HUDEP-2 (cell line): ENCODE results near the gene PGC.
A peak's percentile ranks its signal among the peaks of the same experiment; 100 is the strongest.

Source experiments
- DNase-seq, 76 experiments: peaks; one replicate each; lab custom pipeline; 2025; ENCODE audit not compliant: unreplicated experiment in 76 of 76; lab: John Stamatoyannopoulos, UW

PGC gene

GRCh38 chr6:41750374-41750773 is 3.2 kb upstream of the PGC start:
- DNase-seq, result no peak

DNA sequence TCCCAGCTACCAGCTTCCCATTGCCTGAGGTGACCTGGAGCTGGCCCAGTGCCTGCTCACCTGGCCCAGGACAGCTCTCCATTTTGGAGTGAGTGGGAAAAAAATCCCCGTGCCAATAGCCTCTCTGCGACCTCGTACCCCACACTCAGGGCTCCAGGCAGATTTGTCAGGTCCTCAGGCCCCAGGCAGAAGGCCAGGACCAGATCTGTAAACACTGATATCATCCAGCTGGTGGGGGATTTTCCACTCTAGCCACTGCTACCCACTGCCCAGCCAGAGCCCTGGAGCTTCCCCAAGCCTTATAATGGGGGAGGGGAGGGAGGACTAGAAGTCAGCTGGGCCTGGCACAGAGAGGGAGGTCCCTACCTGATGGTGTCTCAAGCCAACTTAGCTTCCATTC is 1.3 kb upstream of the PGC start:
- DNase-seq, result no peak

DNA sequence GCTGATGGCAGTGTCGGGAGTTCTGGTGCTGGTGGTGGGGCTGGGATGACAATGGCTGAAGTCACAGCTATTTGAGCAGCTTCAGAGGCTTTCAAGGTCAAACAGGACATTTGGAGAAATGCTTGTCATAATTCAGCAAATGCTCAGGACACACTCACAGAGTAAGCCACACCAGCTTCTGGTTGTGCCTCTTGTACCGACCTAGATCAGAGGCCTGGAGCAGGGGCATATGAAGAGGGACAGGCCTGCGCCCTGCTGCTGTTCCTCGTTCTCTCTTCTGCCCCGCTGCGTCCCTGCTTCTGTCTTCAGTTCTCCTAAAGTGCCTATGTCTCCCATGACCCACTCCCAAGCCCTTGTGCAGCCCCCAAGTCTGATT is 893 bp upstream of the PGC start:
- DNase-seq, result no peak

DNA sequence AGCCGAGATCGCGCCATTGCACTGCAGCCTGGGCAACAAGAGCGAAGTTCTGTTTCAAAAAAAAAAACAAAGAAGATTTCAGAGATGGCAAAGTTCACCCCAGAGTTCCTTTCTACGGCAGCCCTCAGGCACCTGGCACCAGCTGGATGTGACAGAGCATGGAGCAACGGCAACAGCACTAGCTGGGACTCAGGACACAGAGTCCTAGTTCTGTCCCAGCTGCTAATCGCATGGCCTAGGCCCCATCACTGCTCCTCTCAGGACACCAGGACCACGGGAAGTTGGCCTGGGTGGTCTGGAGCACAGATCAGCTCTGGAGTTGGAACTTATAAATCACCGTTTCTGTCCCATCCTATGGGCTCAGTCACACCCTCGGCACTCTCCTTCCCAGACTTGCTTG is 1.1 kb downstream of the PGC start:
- no peak for DNase-seq

GRCh38 chr6:41744236-41744787 is 2.9 kb downstream of the PGC start:
- no peak for DNase-seq

- no peak for DNase-seq
Measured at GRCh38 chr6:41743406-41744235, 3.6 kb downstream of the PGC start.

GRCh38 chr6:41741625-41742490 is 5.3 kb downstream of the PGC start:
- no peak for DNase-seq

GRCh38 chr6:41740366-41741162 is 6.6 kb downstream of the PGC start:
- no peak for DNase-seq

GRCh38 chr6:41739041-41739440 is 8.2 kb downstream of the PGC start:
- DNase-seq, result no peak

GRCh38 chr6:41737591-41738130 is 9.5 kb downstream of the PGC start:
- DNase-seq, result no peak

GRCh38 chr6:41736800-41737555 is 10.2 kb downstream of the PGC start:
- no peak for DNase-seq

GRCh38 chr6:41736186-41736733 is 10.9 kb downstream of the PGC start:
- no peak for DNase-seq

- peak in 74 of 76 experiments; percentile 61 to 96 (median 89) for DNase-seq
Measured at GRCh38 chr6:41735427-41736185, 11.6 kb downstream of the PGC start, which contains the start of gene TFEB. TSS of gene TFEB (minus strand) at chr6:41735608. CDS start at chr6:41691213, 44,395 bp downstream.

GRCh38 chr6:41734666-41735426 is 12.4 kb downstream of the PGC start:
- DNase-seq, result peak in 7 of 76 experiments; percentile 15 to 43 (median 31)

DNA sequence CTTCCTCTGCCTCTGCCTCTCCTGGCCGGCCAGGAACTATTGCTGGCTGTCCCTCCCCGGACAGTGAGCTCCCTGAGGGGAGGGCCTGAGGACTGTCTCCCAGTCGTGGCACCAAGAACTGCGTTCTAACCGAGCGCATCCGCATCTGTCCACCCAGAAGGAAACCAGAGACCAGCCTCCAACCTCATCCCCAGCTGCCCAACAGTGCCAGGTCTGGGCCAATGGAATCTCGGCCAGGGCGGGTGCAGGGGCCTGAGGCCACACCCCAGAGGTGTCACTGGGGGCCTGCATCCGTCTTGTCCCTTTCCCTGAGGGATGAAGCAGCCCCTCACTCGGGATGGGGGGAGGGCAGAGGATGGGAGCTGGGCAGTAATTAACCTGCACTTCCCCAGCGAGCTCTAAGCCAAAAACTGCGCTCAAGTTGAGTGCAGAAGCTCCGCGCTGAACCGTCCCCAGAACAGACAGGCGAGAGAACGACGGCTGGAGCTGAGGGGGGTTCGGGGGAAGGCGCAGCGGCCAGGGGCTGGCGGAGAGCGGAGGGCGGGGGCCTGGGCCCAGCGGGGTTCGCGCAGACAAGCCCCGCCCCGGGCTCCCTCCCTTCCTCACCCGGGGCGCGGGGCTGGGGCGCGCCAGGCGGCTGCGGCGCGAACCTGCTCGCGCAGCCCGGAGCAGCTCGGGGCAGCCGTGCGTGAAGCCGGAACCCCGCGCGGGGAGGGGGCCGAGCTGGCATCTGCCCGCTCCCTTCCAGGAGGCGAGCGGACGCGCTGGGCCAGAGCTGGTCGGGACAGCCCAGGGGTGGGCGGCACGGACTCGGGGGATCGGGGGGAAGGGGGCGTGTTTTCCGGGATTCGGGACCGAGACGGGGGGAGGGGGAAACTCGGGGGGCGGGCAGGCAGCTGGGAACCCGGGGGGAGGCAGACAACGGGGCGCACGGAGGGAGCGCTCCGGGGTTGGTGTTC is 13.2 kb downstream of the PGC start:
- peak in 5 of 76 experiments; percentile 11 to 39 (median 20) for DNase-seq

GRCh38 chr6:41733360-41733706 is 13.9 kb downstream of the PGC start:
- DNase-seq, result no peak
